ENCODE measurements around the gene RXRG. TPM values are rescaled to one million over a fixed set of nuclear protein-coding genes. Genes with fewer than 3 reads are reported as not detected.

Gene RXRG
- total and polyA plus RNA-seq, 4 donors, result 8.5 to 19.7 (median 13.8) TPM

DNA sequence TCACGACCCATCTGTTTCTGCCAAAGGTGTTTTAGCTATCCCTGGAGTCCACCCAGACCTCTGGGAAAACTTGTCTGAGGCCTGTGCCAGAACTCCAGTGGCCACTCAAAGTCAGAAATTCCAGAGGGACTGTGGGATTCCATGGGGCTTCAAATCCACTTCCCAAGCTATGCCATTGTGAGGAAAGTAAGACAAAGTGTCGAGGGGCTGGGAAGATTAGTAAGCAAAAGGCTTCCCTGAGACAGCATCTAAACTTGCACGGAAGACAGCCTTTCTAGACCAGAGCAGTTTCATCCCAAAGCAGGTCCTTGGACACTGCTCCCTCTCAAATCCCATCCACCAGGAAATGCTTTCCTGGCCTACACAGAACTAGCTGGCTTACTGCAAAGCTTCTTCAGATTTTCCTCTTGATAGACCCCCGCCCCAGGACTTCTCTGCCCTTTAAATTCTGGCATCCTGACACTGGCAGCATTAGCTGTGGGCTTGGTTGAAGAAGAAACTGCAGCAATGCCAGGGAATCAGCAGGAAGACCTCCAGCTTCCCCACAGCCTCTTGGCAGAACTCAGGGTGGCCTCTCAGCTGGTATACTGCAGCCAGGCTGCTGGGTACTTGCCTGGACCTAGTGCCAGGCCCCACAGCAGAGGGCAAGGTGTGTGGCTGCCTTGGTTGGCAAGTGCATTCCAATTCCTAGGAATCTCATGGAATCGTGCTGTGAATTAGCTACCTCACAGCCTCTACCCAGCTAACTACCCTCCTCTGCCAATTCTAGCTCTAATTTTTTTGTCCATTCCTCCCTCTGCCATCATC is 61.1 kb downstream of the RXRG start:
- peak in 1 of 6 donors; percentile 82 for DNase-seq (ENCODE audit: low read depth in 4 of 6, low spot score in 6 of 6)
- Histone ChIP-seq H3K9me3 (ENCODE audit: control insufficient read depth, insufficient read depth, low read length) (no peaks in the 10 kb centered on the region), H3K36me3 (ENCODE audit: control insufficient read depth, insufficient read depth, low read length) (no peaks in the 10 kb centered on the region), H3K4me3 (ENCODE audit: low read depth, low read length) (no peak overlapping the region), H3K27ac (ENCODE audit: low read depth, low read length) (peak overlapping the region; percentile 25), H3K4me1 (ENCODE audit: control insufficient read depth, insufficient read depth, low read length) (peaks cover 10% of the 10 kb centered on the region), H3K27me3 (ENCODE audit: control insufficient read depth, insufficient read depth, low read length) (no peaks in the 10 kb centered on the region)
- 58% methylated on average over 4 of the region's 5 CpGs for WGBS (ENCODE audit: insufficient coverage)

DNA sequence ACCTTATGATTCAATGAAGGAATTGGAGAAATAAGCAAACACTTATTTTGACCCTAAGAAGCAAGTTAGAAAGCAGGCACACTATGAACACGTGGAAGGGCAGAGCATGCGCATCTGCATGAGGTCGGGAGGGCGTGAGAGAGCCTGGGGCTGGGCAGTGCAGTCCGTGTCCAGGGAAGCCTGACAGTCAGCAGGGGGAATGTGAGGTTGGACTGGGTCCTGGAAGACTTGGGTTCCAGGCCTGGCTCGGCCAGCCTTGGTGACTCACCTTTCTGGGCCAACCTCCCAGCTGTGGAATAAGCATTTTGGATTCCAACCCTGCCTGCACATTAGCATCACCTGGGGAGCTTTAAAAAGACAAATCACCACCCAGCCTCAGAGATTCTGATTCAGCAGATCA is 61.9 kb downstream of the RXRG start:
- WGBS (ENCODE audit: insufficient coverage), result 57% methylated on average over 6 of the region's 6 CpGs
- no peaks in the 10 kb centered on the region for H3K9me3 ChIP-seq (ENCODE audit: control insufficient read depth, insufficient read depth, low read length)
- DNase-seq (ENCODE audit: low read depth in 4 of 6, low spot score in 6 of 6), result peak in 1 of 6 donors; percentile 72
- H3K27ac ChIP-seq (ENCODE audit: low read depth, low read length), result peak overlapping the region; percentile 25
- no peaks in the 10 kb centered on the region for H3K36me3 ChIP-seq (ENCODE audit: control insufficient read depth, insufficient read depth, low read length)
- no peaks in the 10 kb centered on the region for H3K27me3 ChIP-seq (ENCODE audit: control insufficient read depth, insufficient read depth, low read length)
- H3K4me1 ChIP-seq (ENCODE audit: control insufficient read depth, insufficient read depth, low read length), result peaks cover 10% of the 10 kb centered on the region
- no peak overlapping the region for H3K4me3 ChIP-seq (ENCODE audit: low read depth, low read length)

DNA sequence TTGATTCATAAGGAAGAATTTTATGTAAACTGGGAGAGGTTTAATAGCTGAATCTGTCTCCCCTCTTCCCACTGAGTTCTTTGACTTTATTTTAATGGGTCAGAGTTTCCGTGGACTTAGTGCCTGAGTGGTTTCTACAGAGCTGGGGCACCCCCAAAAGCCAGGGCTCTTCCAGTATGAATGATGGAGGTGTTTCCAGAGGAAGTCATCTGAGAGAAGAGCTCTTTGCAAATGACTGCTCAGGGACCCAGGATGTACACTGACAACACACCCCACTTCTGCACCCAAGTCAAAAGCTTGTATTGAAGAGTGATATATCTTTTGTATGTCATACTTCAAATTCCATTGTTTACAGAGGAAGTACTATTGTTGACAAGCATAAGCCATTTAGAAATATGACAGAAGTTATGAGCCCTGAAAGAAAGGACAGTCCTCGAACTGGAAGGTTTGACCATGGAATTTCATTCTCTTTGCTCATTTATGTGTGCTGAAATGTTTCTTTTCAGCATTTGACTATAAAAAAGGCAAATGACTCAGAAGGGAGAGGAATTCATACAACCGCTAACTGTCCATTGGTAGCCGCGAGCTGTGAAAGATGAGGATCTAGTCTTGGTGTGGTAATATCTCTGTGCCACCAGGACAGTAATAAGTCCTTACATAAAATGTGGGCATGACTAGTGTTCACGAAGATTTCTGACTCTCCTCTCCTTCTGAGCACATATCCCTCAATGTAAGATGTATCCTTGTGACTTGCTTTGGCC is 63.0 kb downstream of the RXRG start:
- Histone ChIP-seq H3K9me3 (ENCODE audit: control insufficient read depth, insufficient read depth, low read length) (no peaks in the 10 kb centered on the region), H3K36me3 (ENCODE audit: control insufficient read depth, insufficient read depth, low read length) (no peaks in the 10 kb centered on the region), H3K27me3 (ENCODE audit: control insufficient read depth, insufficient read depth, low read length) (no peaks in the 10 kb centered on the region), H3K4me1 (ENCODE audit: control insufficient read depth, insufficient read depth, low read length) (peaks cover 10% of the 10 kb centered on the region), H3K27ac (ENCODE audit: low read depth, low read length) (no peak overlapping the region), H3K4me3 (ENCODE audit: low read depth, low read length) (no peak overlapping the region)
- DNase-seq (ENCODE audit: low read depth in 4 of 6, low spot score in 6 of 6), result no peak
- 88% methylated on average over 1 of the region's 6 CpGs for WGBS (ENCODE audit: insufficient coverage)

- 22% methylated on average over 11 of the region's 12 CpGs for WGBS (ENCODE audit: insufficient coverage)
- Histone ChIP-seq H3K36me3 (ENCODE audit: control insufficient read depth, insufficient read depth, low read length) (no peaks in the 10 kb centered on the region), H3K27ac (ENCODE audit: low read depth, low read length) (peak overlapping the region; percentile 81), H3K4me3 (ENCODE audit: low read depth, low read length) (peak overlapping the region; percentile 40), H3K9me3 (ENCODE audit: control insufficient read depth, insufficient read depth, low read length) (no peaks in the 10 kb centered on the region), H3K4me1 (ENCODE audit: control insufficient read depth, insufficient read depth, low read length) (peaks cover 12% of the 10 kb centered on the region), H3K27me3 (ENCODE audit: control insufficient read depth, insufficient read depth, low read length) (peaks cover 11% of the 10 kb centered on the region)
- DNase-seq (ENCODE audit: low read depth in 4 of 6, low spot score in 6 of 6), result no peak
These were observed 68.1 kb downstream of the RXRG start for GRCh38 chr1:165376811-165377311.

DNA sequence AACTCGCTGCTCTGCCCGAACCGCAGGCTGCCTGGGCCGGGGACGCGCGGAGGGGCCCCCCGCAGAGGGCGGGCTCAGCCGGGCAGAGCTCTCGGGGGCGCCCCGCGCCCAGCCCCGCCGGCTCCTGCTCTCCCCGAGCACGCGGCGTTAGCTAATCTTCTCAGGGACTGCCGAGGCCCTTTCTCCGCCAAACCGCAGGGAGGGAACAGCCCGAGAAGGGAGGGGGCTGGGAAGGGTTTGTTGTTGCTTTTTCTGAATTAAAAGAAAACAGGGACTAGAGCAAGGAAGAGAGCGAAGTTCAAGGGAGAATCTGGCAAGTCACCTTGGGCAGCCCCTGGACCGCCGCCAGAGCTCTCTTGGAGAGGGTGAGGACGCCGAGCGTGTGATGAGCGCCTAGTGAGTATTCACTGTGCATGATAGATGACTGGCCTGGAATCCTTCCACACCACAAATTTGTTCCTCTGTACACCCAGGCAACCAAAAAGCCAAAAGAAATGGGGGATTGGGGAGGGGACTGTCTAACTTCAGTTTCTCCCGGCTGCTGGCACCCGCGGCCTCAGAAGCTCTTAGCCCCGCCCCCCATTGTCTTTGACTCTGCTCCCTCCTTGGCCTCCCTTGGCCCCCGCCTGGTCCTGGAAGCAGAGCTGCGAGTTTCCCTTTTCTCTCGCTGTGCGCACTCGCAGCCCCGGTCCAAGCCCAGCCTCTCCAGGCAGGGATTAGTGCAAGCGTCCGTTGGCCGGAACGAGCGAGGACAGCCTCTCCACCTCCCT is 68.7 kb downstream of the RXRG start:
- H3K4me1 ChIP-seq (ENCODE audit: control insufficient read depth, insufficient read depth, low read length), result peaks cover 12% of the 10 kb centered on the region
- peaks cover 11% of the 10 kb centered on the region for H3K27me3 ChIP-seq (ENCODE audit: control insufficient read depth, insufficient read depth, low read length)
- no peaks in the 10 kb centered on the region for H3K9me3 ChIP-seq (ENCODE audit: control insufficient read depth, insufficient read depth, low read length)
- DNase-seq (ENCODE audit: low read depth in 4 of 6, low spot score in 6 of 6), result peak in 5 of 6 donors; percentile 62 to 94 (median 66)
- H3K27ac ChIP-seq (ENCODE audit: low read depth, low read length), result peak overlapping the region; percentile 81
- H3K36me3 ChIP-seq (ENCODE audit: control insufficient read depth, insufficient read depth, low read length), result no peaks in the 10 kb centered on the region
- H3K4me3 ChIP-seq (ENCODE audit: low read depth, low read length), result peak overlapping the region; percentile 40
- under 1% methylated on average over 39 of the region's 46 CpGs for WGBS (ENCODE audit: insufficient coverage)

- DNase-seq (ENCODE audit: low read depth in 4 of 6, low spot score in 6 of 6), result peak in 1 of 6 donors; percentile 38
- no peaks in the 10 kb centered on the region for H3K9me3 ChIP-seq (ENCODE audit: control insufficient read depth, insufficient read depth, low read length)
- H3K4me3 ChIP-seq (ENCODE audit: low read depth, low read length), result peak overlapping the region; percentile 40
- 42% methylated on average over 3 of the region's 7 CpGs for WGBS (ENCODE audit: insufficient coverage)
- peak overlapping the region; percentile 81 for H3K27ac ChIP-seq (ENCODE audit: low read depth, low read length)
- H3K36me3 ChIP-seq (ENCODE audit: control insufficient read depth, insufficient read depth, low read length), result no peaks in the 10 kb centered on the region
- H3K4me1 ChIP-seq (ENCODE audit: control insufficient read depth, insufficient read depth, low read length), result peaks cover 12% of the 10 kb centered on the region
- H3K27me3 ChIP-seq (ENCODE audit: control insufficient read depth, insufficient read depth, low read length), result peaks cover 16% of the 10 kb centered on the region
These were observed 69.3 kb downstream of the RXRG start for GRCh38 chr1:165375623-165376022.

DNA sequence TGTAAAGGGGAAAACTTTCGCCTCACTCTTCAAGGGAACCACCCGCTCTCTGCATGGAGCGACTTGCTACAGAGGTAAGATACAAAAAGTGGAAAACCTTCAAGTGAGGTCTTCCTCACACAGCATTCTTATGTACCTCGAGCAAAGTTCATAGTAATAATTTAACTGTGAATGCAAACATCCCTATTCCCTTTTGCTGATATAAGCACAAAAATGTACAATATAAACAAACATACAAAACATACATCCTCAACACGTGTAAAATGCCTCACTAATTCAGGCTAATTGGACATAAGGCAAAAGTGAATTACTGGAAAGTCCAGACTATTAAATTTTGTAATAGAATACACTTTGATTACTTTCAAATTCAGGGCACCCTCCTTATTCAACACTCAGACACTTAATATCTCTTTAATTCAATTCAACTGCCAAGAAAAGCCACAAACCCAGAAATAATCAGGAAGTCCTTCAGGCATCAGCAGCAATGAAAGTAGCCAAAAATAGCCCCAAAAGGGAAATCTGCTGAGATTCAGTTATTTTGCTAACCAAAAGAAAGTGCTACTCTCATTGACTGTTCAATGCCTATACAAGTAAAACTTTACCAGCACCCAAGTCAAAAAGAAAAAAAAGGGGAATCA is 73.2 kb downstream of the RXRG start:
- DNase-seq (ENCODE audit: low read depth in 4 of 6, low spot score in 6 of 6), result no peak
- Histone ChIP-seq H3K27me3 (ENCODE audit: control insufficient read depth, insufficient read depth, low read length) (peaks cover 30% of the 10 kb centered on the region), H3K36me3 (ENCODE audit: control insufficient read depth, insufficient read depth, low read length) (no peaks in the 10 kb centered on the region), H3K27ac (ENCODE audit: low read depth, low read length) (no peak overlapping the region), H3K9me3 (ENCODE audit: control insufficient read depth, insufficient read depth, low read length) (no peaks in the 10 kb centered on the region), H3K4me3 (ENCODE audit: low read depth, low read length) (no peak overlapping the region), H3K4me1 (ENCODE audit: control insufficient read depth, insufficient read depth, low read length) (peaks cover 10% of the 10 kb centered on the region)
- WGBS (ENCODE audit: insufficient coverage), result no CpG with 5 or more reads among the region's 5 CpGs

- Histone ChIP-seq H3K4me3 (ENCODE audit: low read depth, low read length) (no peak overlapping the region), H3K4me1 (ENCODE audit: control insufficient read depth, insufficient read depth, low read length) (peaks cover 3% of the 10 kb centered on the region), H3K27ac (ENCODE audit: low read depth, low read length) (no peak overlapping the region), H3K27me3 (ENCODE audit: control insufficient read depth, insufficient read depth, low read length) (peaks cover 25% of the 10 kb centered on the region), H3K9me3 (ENCODE audit: control insufficient read depth, insufficient read depth, low read length) (no peaks in the 10 kb centered on the region), H3K36me3 (ENCODE audit: control insufficient read depth, insufficient read depth, low read length) (no peaks in the 10 kb centered on the region)
- WGBS (ENCODE audit: insufficient coverage), result 2% methylated on average over 5 of the region's 9 CpGs
- peak in 2 of 6 donors; percentile 65 to 78 for DNase-seq (ENCODE audit: low read depth in 4 of 6, low spot score in 6 of 6)
These were observed 75.6 kb downstream of the RXRG start for GRCh38 chr1:165369255-165369848.

All from spinal cord (tissue), 10 donors.